ENCODE measurements around the gene ANO9.

Gene ANO9

GRCh38 chr11:488579-488978, 46.8 kb upstream of the ANO9 start:
- TF ChIP-seq CTCF (IDR thresholded peaks at IDR 0.05; ENCODE audit: low read depth, low read length, missing control alignments): no peak
- DNase-seq (ENCODE audit: low read depth): no peak
- no peak overlapping the region for H3K4me3 ChIP-seq (ENCODE audit: low read depth, low read length)

DNA sequence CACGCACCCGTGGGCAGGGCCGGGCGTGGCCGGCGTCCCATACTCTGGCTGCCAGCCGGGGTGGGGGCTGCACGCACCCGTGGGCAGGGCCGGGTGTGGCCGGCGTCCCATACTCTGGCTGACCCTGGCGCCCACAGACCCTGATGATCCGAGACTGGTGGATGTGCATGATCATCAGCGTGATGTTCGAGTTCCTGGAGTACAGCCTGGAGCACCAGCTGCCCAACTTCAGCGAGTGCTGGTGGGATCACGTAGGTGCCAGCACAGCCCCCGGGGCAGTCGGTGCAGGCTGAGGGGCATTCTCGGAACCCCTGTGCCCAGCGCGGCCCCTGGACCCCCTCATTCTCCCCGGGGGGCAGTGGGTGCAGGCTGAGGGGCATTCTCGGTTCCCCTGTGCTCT, 46.3 kb upstream of the ANO9 start:
- H3K4me3 ChIP-seq (ENCODE audit: low read depth, low read length): no peak overlapping the region
- no peak for TF ChIP-seq CTCF (IDR thresholded peaks at IDR 0.05; ENCODE audit: low read depth, low read length, missing control alignments)
- DNase-seq (ENCODE audit: low read depth): no peak

DNA sequence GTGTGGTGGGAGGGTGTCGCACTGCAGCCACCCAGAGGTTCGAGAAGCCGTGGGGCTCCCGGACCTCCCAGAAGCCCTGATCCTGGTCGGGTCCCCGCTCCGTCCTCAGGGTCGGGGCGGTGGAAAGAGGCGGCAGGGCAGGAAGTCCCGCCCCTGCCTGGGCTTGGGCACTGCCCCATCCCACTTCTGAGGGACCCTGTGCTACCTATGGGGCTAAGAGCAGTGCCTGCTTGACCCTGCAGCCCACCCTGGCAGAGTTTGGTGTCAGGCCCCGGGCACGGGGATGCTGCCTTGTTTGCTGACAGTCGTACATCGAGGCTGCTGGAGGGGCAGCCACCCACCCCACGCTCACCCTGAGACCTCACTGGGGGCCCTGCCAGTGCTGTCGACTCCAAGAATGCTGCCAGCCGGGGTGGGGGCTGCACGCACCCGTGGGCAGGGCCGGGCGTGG, 45.8 kb upstream of the ANO9 start:
- no peak for TF ChIP-seq CTCF (IDR thresholded peaks at IDR 0.05; ENCODE audit: low read depth, low read length, missing control alignments)
- DNase-seq (ENCODE audit: low read depth): no peak
- no peak overlapping the region for H3K4me3 ChIP-seq (ENCODE audit: low read depth, low read length)

DNA sequence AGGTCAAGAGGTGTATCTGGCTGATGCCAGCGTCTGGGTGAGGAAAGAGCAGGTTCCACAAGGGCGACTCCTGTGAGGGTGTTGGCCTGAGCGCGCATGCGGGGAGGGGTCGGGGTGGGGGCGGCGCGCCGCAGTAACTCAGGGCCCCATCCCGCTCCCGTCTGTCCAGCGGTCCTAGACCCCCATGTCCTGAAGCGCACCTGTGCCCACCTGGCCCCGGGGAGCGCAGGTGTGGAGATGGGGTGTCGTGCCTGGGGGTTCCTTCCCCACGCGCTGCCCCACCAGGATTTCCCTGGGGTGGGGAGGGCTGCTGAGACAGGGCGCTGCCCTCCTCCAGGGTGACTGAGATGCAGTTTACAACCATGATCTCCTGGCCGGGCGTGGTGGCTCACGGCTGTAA, 44.4 kb upstream of the ANO9 start:
- no peak for DNase-seq (ENCODE audit: low read depth)
- TF ChIP-seq CTCF (IDR thresholded peaks at IDR 0.05; ENCODE audit: low read depth, low read length, missing control alignments): no peak
- H3K4me3 ChIP-seq (ENCODE audit: low read depth, low read length): no peak overlapping the region

GRCh38 chr11:484616-485015, 42.8 kb upstream of the ANO9 start:
- no peak for TF ChIP-seq CTCF (IDR thresholded peaks at IDR 0.05; ENCODE audit: low read depth, low read length, missing control alignments)
- no peak for DNase-seq (ENCODE audit: low read depth)
- H3K4me3 ChIP-seq (ENCODE audit: low read depth, low read length): no peak overlapping the region

DNA sequence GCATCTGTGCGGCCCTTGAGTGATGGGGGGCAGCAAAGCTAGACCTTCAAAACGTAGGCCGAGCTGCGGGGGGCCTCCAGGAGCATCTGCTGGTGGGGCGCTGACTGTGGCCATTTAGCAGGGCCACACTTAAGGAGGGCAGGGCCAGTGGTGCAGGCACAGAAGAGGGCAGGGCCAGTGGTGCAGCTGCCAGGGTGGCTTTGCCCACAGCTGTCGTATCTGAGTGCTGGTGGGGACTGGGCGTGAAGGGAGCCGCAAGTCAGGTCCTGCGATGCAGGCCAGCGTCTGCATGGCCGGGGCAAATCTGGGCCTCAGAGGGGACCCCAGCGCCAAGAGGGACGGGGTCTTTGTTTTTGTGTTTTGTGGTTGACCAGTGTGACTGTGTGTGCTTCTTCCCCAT, 37.5 kb upstream of the ANO9 start:
- DNase-seq (ENCODE audit: low read depth): no peak
- no peak for TF ChIP-seq CTCF (IDR thresholded peaks at IDR 0.05; ENCODE audit: low read depth, low read length, missing control alignments)
- no peak overlapping the region for H3K4me3 ChIP-seq (ENCODE audit: low read depth, low read length)

DNA sequence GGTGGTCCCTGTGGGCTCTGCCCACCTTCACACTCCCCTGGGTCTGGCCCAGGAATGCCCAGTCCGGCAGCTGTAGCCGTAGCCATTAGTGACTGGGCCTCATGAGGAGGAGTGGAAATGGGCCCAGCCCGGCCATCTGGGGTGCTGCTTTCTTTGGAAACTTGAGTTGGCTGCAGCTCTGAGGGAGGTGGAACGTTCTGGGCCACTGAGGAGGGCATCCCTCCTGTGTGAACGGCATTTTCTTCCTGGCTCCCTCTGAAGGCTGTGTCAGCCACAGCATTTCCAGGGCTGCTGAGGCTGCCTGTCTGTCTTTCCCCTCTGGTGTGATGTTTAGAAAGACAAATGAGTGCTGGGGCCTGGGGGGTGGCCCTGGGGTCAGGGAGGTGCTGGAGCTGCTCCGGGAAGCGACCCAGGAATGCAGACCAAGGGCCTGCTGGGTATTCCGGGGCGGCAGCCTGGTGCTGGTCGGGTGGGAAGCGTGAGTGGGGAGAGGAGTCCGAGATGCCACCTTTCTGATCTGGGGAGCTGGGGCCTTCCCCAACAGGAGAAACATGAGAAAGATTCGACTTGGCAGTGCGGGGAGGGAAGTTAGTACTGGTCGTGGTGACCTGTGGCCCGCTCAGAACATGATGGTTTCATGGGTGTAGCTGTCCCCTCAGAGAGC, 35.4 kb upstream of the ANO9 start:
- no peak overlapping the region for H3K4me3 ChIP-seq (ENCODE audit: low read depth, low read length)
- TF ChIP-seq CTCF (IDR thresholded peaks at IDR 0.05; ENCODE audit: low read depth, low read length, missing control alignments): no peak
- DNase-seq (ENCODE audit: low read depth): no peak
